IPS-18c (cell line): ENCODE data around the gene PCYT2.

Experiments used
- H3K4me3 ChIP-seq: 2 replicates; pipeline ENCODE4 v1.7.0; 2013; ENCODE audit warnings: low read depth, mild to moderate bottlenecking, low read length, moderate library complexity; ENCODE audit not compliant: insufficient read depth
- H3K9me3 ChIP-seq: one replicate; pipeline ENCODE4 v1.6.1; 2013; ENCODE audit warnings: mild to moderate bottlenecking, low read length, moderate library complexity; ENCODE audit not compliant: control insufficient read depth, insufficient read depth

The PCYT2 gene

GRCh38 chr17:81948635-81949378, 37.6 kb upstream of the PCYT2 start:
- Histone ChIP-seq H3K9me3 (peaks cover 2% of the 10 kb centered on the region), H3K4me3 (no peak overlapping the region)

- Histone ChIP-seq H3K4me3 (no peak within 1 kb of the TSS), H3K9me3 (no peaks in the 10 kb centered on the region)
These were observed 36.0 kb upstream of the PCYT2 start, which contains the start of gene MYADML2 for GRCh38 chr17:81947189-81947588. MYADML2 (minus strand) TSS chr17:81947233; CDS start chr17:81941741, 5,492 bp downstream.

- H3K4me3 ChIP-seq, result no peak overlapping the region
- H3K9me3 ChIP-seq, result no peaks in the 10 kb centered on the region
These were observed 33.7 kb upstream of the PCYT2 start for GRCh38 chr17:81944858-81945257.

GRCh38 chr17:81942167-81942553, 31.0 kb upstream of the PCYT2 start:
- Histone ChIP-seq H3K4me3 (0 out of 2 replicates have a peak overlapping the region, but pooled peaks have one; percentile 9), H3K9me3 (no peaks in the 10 kb centered on the region)

- H3K4me3 ChIP-seq, result 0 out of 2 replicates have a peak overlapping the region, but pooled peaks have one; percentile 9
- H3K9me3 ChIP-seq, result no peaks in the 10 kb centered on the region
These were observed 30.4 kb upstream of the PCYT2 start for GRCh38 chr17:81941484-81942166.

GRCh38 chr17:81940538-81941483, 29.6 kb upstream of the PCYT2 start:
- Histone ChIP-seq H3K4me3 (no peak overlapping the region), H3K9me3 (no peaks in the 10 kb centered on the region)

GRCh38 chr17:81939881-81940385, 28.7 kb upstream of the PCYT2 start:
- no peaks in the 10 kb centered on the region for H3K9me3 ChIP-seq

GRCh38 chr17:81939218-81939617, 28.0 kb upstream of the PCYT2 start:
- no peak overlapping the region for H3K4me3 ChIP-seq

More at GRCh38 chr17:81939881-81940385, 28.7 kb upstream of the PCYT2 start:
- no peak overlapping the region for H3K4me3 ChIP-seq

GRCh38 chr17:81935709-81936084, 24.5 kb upstream of the PCYT2 start:
- H3K4me3 ChIP-seq, result no peak overlapping the region

More at GRCh38 chr17:81939218-81939617, 28.0 kb upstream of the PCYT2 start:
- H3K9me3 ChIP-seq, result no peaks in the 10 kb centered on the region

GRCh38 chr17:81934850-81935708, 23.9 kb upstream of the PCYT2 start:
- no peak overlapping the region for H3K4me3 ChIP-seq
- H3K9me3 ChIP-seq, result no peaks in the 10 kb centered on the region

More at GRCh38 chr17:81935709-81936084, 24.5 kb upstream of the PCYT2 start:
- H3K9me3 ChIP-seq, result no peaks in the 10 kb centered on the region

- Histone ChIP-seq H3K9me3 (no peaks in the 10 kb centered on the region), H3K4me3 (no peak overlapping the region)
These were observed 23.0 kb upstream of the PCYT2 start for GRCh38 chr17:81934098-81934757.

- no peaks in the 10 kb centered on the region for H3K9me3 ChIP-seq
- H3K4me3 ChIP-seq, result no peak overlapping the region
These were observed 22.0 kb upstream of the PCYT2 start for GRCh38 chr17:81933178-81933699.

- no peaks in the 10 kb centered on the region for H3K9me3 ChIP-seq
- no peak overlapping the region for H3K4me3 ChIP-seq
These were observed 21.3 kb upstream of the PCYT2 start for GRCh38 chr17:81932333-81932983.

- no peak overlapping the region for H3K4me3 ChIP-seq
- no peaks in the 10 kb centered on the region for H3K9me3 ChIP-seq
These were observed 20.5 kb upstream of the PCYT2 start for GRCh38 chr17:81931557-81932332.

GRCh38 chr17:81931189-81931556, 20.0 kb upstream of the PCYT2 start:
- Histone ChIP-seq H3K4me3 (no peak overlapping the region), H3K9me3 (no peaks in the 10 kb centered on the region)
